Coronary artery (tissue), 2 donors: ENCODE data around the gene HOMER2.

Source experiments
- DNase-seq: peaks from one replicate; pipeline ENCODE4 v3.0.0-alpha.2; 2017; ENCODE audit warnings: low spot score
- H3K27ac ChIP-seq, 2 donors: fragments of 200-600 bp; sonication (generic); one replicate each; pipeline ENCODE4 v1.5.1; 2016 to 2019
- H3K4me3 ChIP-seq: fragments of 200-600 bp; sonication (generic); 2 replicates; pipeline ENCODE4 v1.5.1; 2016; ENCODE audit warnings: mild to moderate bottlenecking, moderate library complexity
- CTCF ChIP-seq: fragments of 200-600 bp; sonication (generic); IDR thresholded peaks from one replicate; pipeline ENCODE4 v1.5.1; 2019; ENCODE audit warnings: antibody characterized with exemption

Gene HOMER2

GRCh38 chr15:82931221-82931620, 21.3 kb downstream of the HOMER2 start:
- no peak for TF ChIP-seq CTCF
- no peak for DNase-seq
- H3K27ac ChIP-seq: no peak overlapping the region
- H3K4me3 ChIP-seq: no peak overlapping the region

GRCh38 chr15:82930461-82930860, 22.1 kb downstream of the HOMER2 start:
- no peak for DNase-seq
- no peak overlapping the region for H3K4me3 ChIP-seq
- no peak for TF ChIP-seq CTCF
- H3K27ac ChIP-seq: no peak overlapping the region

- H3K27ac ChIP-seq: no peak overlapping the region
- no peak for DNase-seq
- no peak overlapping the region for H3K4me3 ChIP-seq
- TF ChIP-seq CTCF: no peak
These were observed 23.8 kb downstream of the HOMER2 start for GRCh38 chr15:82928711-82929110.

- H3K4me3 ChIP-seq: no peak overlapping the region
- no peak for DNase-seq
- TF ChIP-seq CTCF: no peak
- no peak overlapping the region for H3K27ac ChIP-seq
These were observed 28.8 kb downstream of the HOMER2 start for GRCh38 chr15:82923744-82924143.

- no peak overlapping the region for H3K27ac ChIP-seq
- no peak for TF ChIP-seq CTCF
- DNase-seq: no peak
These were observed 29.8 kb downstream of the HOMER2 start for GRCh38 chr15:82922737-82923136.

GRCh38 chr15:82921939-82922338, 30.6 kb downstream of the HOMER2 start:
- DNase-seq: no peak
- no peak overlapping the region for H3K27ac ChIP-seq
- no peak for TF ChIP-seq CTCF
- H3K4me3 ChIP-seq: no peak overlapping the region

More at GRCh38 chr15:82922737-82923136, 29.8 kb downstream of the HOMER2 start:
- no peak overlapping the region for H3K4me3 ChIP-seq

GRCh38 chr15:82921242-82921641, 31.3 kb downstream of the HOMER2 start:
- no peak overlapping the region for H3K27ac ChIP-seq
- H3K4me3 ChIP-seq: no peak overlapping the region
- DNase-seq: no peak
- no peak for TF ChIP-seq CTCF
